Midbrain (tissue), 1 donor: ENCODE measurements around the gene RNF175.

Experiments
- DNase-seq: peaks from one replicate; lab custom pipeline; 2025; lab: John Stamatoyannopoulos, UW

Gene RNF175

DNA sequence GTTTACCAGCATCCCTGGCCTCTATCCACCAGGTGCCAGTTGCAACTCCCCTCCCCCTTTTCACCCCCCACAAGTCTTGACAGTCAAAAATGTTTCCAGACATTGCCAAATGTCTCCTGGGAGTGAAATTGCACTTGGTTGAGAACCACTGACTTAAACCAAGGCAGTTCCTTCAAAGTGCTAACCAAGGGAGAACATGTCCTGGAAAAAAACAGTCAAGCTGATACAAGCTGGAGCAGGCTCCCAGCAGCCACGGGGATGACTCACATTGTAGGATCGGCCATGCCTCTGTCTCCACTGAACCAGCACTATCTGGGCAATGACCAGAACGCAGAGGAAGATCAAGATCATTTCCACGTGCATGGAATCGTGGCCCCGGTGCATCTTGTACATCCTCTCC lies 11.4 kb downstream of the RNF175 start:
- no peak for DNase-seq

DNA sequence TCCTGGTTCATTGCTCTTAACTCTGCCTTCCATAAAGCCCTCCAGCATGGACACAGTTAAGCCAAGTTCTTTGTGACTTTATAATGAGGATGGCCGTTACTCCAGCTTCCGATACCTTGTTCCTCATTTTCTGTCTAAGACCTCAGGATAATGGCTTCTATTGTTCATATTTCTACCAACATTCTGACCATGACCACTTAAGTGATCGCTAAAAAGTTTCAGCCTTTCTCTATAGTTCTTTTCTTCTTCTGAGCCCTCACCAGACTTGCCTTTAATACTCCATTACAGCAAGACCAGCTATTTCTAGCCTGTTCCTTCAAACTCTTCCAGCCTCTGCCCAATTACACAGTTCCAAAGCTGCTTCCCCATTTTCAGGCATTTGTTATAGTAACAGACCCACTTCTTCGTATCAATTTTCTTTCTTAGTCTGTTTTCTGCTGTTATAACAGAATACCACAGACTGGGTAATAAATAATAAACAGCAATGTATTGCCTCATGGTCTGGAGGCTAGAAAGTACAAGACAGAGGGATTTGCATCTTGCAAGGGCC lies 12.3 kb downstream of the RNF175 start:
- DNase-seq, result no peak

DNA sequence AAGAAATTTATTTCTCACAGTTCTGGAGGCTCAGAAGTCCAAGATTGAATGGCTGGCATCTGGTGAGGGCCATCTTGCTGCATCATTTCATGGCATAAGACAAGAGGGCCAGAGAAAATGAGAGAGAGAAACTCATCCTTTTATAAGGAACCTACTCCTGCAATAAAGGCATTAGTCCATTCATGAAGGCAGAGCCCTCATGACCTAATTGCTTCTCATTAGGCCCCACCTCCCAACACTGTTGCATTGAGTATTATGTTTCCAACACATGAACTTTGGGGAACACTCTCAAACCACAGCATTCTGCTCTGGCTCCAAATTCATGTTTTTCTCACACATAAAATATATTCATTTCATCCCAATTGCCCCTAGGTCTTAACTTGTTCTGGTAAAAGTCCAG lies 14.2 kb downstream of the RNF175 start:
- no peak for DNase-seq

DNA sequence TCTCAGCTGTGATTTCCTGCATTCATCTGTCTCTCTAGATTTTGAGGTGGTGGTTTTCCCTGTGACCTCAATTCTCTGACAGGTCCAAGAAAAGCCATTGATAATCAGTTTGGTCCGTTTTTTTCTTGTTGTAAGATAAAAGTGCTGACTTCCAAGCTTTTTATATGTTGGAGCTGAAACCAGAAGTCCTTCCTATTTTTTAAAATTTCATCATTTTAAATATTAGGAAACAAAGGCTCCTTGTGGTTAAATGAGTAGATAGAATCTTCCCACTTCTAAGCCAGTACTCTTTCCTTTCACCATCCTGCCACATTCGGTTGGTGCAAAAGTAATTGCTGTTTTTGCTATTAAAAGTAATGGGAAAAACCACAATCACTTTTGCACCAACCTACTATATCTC lies 18.3 kb downstream of the RNF175 start:
- no peak for DNase-seq

DNA sequence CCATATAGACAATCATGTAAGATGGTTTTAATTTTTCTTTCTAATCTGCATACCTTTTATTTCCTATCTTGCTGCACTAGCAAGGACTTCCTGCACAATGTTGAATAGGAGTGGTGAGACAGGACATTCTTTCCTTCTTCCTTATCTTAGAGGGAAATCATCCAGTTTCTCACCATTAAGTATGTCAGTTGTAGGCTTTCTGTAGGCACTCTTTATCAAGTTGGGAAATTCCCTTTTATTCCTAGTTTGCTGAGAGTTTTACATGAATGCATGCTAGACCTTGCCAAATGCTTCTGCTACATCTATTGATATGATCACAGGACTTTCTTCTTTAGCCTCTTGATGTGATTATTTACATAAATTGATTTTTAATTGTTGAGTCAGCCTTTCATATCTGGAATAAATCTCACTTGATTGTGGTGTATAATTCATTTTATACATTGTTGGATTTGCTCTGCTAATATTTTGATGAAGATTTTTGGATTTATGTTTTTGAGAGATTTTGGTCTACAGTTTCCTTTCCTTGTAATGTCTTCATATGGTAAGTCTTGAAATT lies 23.8 kb downstream of the RNF175 start:
- no peak for DNase-seq

DNA sequence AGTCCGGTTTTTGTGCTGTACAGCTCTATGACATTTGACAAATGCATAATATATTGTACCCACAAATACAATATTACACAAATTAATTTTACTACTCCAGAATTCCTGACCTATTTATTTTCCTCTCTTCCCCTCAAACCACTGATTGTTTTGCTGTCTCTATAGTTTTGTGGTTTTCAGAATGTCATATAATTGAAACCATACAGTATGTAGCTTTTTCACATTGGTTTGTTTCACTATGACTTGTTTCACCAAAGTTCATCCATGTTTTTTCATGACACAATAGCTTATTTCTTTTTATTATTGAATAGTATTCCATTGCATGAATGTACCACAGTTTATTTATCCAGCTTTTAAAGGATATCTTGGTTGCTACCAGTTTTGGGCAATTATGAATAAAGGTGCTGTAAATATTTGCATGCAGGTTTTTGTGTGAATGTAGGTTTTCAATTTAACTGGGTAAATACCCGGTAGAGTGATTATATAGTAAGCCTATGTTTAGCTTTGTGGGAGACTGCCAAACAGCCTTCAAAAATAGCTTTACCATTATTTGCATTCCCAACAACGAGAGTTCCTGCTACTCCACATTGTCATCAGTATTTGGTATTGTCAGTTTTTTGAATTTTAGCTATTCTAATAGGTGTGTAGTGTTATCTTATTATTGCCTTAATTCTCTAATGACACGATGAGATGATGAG lies 25.9 kb downstream of the RNF175 start:
- DNase-seq, result no peak

DNA sequence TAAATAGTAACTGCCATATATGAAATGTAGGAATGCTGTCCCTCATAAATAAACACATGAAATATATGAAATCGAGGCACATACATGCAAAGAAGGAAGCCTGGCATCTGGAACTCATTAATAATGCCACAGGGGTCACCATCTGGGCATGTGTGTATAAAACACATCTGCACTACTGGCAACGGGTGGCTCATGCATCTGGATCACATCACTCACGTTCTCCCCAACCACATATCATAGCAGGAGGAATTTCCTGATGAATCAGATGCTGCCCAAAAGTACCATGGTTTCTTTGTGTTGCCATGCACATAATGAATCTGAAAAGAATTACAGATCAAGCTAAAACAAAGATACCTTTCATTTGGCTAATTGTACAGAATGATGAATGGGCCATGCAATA lies 28.6 kb downstream of the RNF175 start:
- no peak for DNase-seq

DNA sequence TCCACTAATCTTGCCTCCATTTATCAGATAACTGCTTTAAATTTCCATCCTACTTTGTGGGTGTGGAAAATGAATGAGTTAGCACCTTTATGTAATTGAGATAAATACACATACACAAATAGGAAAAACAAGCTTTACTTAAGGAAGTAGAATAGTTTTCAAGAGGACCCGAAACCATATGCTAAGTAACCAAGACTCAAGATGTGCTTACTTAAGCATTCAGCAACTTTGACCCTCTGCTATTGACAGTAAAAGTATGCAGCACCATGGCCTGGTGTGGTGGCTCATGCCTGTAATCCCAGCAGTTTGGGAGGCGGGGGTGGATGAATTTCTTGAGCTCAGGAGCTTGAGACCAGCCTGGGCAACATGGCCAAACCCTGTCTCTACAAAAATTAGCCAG lies 29.9 kb downstream of the RNF175 start:
- no peak for DNase-seq

DNA sequence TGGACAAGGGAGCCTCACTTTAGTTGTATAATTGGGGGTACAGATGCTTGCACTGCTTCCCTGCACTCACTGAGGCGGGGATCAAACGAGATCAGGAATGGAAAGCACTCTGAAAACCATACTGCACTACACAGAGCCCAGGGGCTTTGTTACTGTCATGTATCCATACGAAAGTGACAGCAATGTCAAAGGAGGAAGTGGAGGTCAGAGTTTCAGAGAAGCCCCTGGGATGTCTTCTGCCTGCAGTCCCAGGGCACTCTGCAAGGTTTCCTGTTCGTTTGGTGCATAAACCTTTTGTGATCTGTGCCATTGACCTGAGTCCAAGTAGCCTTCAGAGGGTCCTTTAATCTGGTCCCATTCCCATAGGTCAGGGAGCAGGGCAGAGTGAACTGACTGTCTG lies 31.2 kb downstream of the RNF175 start:
- DNase-seq, result no peak

DNA sequence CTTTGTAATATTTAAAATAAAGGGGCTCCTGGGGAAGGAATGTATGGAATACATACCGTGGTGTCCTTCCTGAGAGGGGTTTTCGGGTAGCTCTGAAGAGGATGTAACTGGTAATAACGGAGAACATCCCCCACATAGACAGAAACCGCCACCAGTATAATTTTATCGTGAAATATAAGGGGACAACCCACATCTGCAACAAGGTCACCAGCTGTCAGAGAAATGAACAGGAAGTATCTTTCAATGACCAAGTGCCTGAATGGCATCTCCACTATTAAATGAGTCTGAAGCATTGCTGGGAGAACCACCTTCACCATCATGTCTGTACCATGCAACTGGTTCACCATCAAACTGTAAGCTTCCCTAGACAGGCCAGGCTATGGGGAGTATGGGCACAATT lies 31.7 kb downstream of the RNF175 start:
- DNase-seq, result no peak

DNA sequence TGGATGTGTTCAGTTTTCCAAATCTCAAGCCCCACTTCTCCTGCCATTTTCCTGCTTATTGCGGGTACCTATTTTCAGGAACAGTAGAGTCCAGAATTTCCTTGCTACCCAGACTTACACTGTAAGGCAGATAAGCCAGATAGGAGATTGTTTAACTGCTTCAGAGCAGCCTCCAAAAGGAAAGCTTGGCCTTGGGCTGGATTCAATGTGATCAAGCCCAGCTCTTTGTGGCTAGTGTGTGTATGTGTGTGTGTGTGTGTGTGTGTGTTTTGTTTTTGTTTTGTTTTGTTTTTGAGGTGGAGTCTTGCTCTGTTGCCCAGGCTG lies 34.0 kb downstream of the RNF175 start:
- DNase-seq, result no peak

DNA sequence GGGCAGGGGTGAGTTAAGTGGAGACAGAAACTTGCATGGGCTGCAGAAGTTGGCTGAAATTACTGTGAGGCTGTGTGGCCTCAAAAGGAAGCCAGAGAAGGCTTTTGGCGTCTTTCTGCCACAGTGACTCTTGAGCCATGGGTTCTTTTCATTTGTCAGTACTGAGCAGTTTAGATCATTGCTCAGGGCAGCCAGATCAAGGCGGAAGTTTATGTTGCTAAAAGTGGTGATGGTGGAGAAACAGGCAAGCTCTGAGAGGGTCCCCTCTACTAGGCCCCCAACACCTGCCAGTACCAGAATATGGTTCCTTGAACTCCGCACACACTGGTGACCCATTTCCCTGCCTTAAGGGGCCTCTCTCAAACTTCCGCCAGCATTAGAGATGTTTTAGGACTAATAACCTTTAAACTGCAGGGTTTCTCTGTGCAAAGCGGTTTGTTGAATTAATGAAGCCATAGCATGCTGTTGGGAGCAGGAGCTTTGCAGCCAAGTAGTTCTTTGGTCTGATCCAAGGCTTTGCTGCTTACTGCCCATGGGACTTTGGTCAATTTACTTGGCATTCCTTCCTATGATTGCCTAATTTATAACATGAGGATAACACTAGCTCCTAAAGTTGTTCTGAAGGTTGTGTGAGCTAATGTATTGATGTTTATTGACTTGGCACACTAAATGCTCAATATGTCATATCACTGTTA lies 34.5 kb downstream of the RNF175 start:
- no peak for DNase-seq

DNA sequence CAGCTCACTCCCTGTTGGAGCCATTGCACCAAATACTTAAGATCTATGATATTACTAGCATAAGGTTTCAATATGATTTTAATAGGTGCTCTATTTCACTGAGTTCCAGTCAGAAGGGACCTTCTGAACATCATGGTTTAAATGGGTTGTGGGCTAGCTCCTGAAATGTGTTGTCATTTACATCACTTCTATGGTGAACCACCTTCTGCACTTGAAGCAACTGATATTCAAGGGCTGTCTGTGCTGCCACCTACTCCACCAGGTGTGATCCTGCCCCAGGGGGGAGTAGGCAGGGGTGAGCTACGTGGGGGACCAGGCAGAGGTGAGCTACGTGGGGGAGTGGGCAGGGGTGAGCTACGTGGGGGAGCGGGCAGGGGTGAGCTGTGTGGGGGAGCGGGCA lies 35.2 kb downstream of the RNF175 start:
- no peak for DNase-seq

DNA sequence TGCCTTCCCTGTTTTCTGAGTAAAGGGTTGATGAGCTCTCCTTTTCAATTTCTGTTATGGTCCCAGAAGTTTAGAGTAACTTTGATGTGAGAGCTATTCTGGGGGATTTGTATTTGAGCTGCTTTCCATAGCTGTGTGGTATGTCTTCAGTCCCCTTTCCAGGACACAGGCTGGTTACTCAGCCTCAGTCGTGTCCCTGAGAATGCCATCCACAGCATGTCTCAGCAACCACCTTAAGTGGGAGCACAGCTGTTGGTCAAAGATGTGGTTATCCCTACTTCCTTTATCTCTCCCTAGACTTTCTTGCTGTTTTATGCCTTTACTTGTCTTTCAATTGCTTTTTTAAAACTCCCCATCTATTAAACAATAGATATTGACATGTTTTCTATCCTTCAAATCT lies 37.8 kb downstream of the RNF175 start:
- no peak for DNase-seq

DNA sequence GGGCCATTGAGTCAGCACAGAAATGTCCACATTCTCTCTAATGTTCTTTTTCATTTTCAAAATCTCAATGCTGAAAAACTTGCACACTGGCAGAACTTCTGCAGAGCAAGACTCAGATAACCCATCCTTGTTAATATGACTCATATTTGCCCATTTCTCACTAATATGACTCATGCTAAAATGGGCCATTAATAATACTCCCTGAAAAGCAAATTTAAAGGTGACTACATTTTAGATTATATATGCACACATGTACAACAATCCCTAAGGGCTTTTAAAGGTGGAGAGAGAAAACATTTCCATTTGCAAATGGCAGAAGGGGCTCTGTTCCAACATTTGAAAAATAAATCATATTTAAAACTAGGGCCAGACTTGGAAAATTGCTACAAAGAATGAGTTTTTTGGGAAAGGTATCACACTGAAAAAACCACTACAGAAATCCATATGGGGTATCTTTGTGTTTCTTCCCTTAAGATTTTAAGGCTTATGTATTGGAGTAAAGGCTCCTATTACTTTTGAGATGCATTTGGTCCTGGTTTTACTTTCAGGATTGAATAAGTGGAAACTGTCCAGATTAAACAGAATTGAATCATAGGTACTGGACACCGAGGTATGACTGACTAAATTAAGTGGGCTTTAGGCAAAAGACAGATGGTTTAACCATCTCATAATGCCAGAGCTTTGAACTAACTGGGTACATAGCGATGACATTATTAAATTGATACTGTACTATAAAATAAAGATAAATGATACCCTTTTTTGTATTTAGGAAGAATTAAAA lies 45.8 kb downstream of the RNF175 start:
- DNase-seq, result no peak

DNA sequence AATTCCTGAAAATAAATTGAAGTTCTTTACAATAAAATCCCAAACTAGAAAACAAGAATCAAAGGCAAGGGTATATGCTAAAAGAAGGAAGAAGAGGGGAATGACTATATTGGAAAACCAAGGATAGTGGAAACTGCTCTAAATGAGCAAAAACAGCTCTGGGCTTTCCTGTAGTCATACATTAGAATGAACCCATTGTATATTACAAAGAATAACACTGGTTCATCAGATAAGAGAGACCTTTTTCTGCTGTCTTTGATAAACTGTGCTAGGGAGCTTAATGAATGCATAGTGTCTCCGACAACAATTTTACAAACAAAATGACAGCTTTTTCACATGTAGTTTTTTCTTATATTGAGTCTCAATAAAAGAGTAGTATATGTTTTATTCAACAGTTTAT lies 49.1 kb downstream of the RNF175 start:
- DNase-seq, result no peak

DNA sequence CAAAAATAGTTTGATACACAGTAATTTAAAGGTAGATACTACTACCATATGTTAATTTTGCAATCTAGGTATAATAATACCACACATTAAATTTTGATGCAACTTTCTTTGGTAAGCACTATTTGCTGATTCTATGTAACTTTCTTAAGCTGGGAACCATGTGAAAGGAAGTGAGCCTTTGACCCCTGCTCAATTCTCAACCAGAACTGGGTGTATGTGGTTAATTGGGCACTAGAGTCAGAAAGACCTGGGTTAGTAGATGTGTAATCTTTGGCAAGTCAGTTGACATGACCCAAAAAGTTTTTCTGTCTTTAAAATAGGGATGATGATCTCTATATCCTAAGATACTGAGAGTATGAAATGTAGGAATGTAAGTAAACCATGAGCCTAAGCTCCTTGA lies 53.3 kb downstream of the RNF175 start:
- no peak for DNase-seq

DNA sequence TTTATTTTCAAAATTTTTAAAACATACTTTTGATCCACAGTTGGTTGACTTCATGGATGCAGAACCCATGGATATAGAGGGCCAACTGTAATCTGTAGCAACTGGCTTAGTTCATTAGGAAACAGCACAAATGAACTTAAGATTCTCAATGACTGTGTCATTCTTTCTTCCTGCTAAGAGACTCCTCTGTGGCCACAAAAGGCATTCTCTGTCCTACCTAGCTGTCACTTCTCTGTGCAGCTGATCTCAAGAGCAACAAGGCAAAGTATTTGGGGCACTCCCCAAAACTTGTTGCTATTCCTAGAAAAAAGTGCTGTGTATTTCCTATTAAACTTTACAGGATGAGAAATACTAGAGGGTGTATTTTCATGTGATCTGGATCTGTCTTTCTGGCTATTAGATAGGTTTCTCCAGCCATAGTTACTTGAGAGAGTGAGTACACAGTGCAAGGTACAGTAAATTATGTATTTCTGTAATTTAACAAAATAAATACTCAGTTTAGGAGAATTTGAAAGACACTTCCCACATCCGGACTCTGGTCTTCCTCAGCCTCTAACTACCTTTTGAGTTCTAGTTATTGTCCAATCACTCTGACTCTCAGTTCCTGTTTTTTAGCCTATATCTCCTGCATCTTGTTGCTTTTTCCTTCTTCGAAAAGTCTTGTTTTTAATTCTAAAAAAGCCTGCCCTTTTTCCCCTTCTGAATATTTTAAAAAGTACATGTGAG lies 53.9 kb downstream of the RNF175 start:
- no peak for DNase-seq

DNA sequence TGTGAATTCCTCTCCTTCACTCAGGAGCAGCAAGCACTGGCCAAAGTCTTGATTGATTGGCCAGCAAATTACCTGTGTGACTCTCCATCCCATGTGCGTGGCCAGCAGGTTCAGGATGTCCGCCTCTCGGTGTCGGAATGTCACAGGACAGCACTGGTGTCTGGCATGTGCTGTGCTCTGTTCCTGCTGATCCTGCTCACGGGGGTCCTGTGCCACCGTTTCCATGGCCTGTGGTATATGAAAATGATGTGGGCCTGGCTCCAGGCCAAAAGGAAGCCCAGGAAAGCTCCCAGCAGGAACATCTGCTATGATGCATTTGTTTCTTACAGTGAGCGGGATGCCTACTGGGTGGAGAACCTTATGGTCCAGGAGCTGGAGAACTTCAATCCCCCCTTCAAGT lies 55.3 kb downstream of the RNF175 start:
- DNase-seq, result no peak

DNA sequence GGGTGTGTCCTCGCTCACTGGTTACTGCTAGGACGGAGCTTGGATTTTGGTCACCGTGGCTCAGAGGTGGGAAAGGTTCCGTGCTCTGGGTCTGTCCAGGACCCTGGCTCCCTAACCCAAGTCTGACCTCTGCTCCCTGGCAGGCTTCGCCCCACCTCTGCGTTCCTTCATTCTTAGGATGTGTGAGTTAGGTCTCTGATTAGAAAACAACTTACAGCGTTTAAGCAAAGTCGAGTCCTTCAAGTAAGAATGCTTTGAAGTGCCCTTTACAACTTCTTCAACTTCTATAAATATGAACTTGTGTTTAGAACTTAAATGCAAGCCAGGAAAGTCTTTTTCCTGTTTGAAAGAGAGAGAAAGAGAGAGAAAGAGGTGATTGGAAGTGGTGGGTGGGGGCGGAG lies 74.9 kb downstream of the RNF175 start:
- DNase-seq, result no peak

DNA sequence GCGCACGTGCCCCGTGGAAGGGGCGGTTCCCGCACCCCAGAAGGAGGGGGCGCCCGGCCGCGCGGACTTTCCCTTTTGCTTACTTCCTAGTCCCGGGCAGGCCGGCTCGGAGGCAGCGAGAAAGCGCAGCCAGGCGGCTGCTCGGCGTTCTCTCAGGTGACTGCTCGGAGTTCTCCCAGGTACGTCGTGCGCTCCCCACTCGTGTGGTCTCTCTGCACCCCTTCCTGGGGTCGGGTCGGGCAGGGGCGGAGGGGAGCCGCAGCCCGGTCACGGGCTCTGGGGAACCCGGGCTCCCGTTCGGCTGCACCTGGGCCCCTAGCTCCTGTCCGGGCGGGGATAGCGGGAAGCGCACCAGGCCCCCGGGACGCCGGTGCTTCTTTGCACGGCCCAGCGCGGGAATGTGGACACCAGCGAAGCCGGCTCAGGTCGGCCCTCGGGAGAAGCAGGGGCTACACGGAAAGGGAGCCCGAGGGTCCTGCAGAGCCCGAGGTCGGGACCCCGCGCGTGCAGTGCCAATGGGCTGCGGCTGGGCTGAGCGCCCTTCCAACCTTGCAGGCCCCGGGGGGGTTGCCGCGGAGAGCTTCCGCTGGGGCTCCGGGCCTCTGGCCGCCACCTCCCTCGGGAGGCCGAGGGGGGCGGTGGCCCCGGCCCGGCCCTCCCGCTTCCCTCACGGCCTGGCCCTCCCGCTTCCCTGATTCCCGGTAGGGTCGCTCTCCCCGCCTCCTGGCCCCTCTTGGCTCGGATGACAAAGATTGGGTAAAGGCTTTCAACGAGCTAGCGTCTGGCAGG lies 75.4 kb downstream of the RNF175 start, which contains the start of gene TLR2:
Gene TLR2, plus strand, starts transcription at position 99 of the 789 bp plus-strand sequence. CDS start 18,628 bp downstream, outside the sequence.
- DNase-seq, result no peak
